Testis (tissue), 2 donors: ENCODE results near the gene MCM3AP.

Source experiments
- CTCF ChIP-seq, 3 experiments: fragments of 450-650 bp in 2 of 3; fragments of 200-600 bp in 1 of 3; sonication (generic) in 1 of 3; IDR thresholded peaks; one replicate each; pipeline ENCODE4 v1.5.1; 2016 to 2019; ENCODE audit warnings: antibody characterized with exemption in 3 of 3, mild to moderate bottlenecking in 2 of 3, moderate library complexity in 1 of 3
- POLR2A ChIP-seq: fragments of 450-650 bp; IDR thresholded peaks from one replicate; pipeline ENCODE4 v1.6.1; 2017; ENCODE audit warnings: antibody characterized with exemption, mild to moderate bottlenecking, moderate library complexity

- TF ChIP-seq CTCF (IDR thresholded peaks at IDR 0.05): no peak
- no peak for TF ChIP-seq POLR2A
Observed at GRCh38 chr21:46239817-46240325, 45.5 kb downstream of the MCM3AP start.
